DMS153 treated with DMSO at 0.1 percent for 48 hours (cell line): ENCODE results near the gene HECW1.
"Not testable (repeated sequence)": the region's sequence is repeated elsewhere in the genome, so short reads cannot be mapped to it uniquely, and the experiment has no call there.

Source experiments
- DNase-seq: peaks from one replicate; lab custom pipeline; 2025; ENCODE audit not compliant: unreplicated experiment; lab: John Stamatoyannopoulos, UW

The HECW1 gene

DNA sequence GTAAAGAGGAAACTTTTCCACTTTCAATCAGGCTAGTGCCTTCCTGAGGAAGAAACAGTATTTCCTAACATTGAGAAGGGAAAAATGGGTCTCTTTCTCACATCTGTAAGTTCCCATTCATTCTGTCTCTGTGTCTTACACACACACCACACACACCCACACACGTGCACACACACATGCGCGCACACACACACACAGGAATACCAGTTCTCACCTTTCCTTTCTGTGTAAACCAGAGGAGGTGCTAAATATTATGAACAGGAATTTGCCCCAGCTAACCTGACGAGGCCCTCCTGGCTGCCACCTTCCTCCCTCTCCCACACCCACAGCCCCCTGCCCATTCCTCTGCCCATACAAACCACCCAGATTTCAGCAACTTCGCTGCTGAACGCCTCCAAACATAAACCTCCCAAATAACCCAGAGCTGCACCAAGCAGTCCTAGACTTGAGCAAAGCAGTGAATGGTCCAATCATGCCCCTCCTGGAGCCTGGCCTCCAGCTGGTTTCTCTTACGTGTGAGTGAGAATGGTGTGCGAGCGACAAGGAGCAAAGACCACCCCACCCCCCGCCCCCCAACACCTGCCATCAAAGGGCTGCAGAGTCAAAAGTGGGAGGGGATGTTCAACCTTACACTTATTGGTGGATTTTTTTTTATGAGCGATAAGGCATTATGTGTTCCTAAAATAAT is 190.5 kb downstream of the HECW1 start:
- no peak for DNase-seq

DNA sequence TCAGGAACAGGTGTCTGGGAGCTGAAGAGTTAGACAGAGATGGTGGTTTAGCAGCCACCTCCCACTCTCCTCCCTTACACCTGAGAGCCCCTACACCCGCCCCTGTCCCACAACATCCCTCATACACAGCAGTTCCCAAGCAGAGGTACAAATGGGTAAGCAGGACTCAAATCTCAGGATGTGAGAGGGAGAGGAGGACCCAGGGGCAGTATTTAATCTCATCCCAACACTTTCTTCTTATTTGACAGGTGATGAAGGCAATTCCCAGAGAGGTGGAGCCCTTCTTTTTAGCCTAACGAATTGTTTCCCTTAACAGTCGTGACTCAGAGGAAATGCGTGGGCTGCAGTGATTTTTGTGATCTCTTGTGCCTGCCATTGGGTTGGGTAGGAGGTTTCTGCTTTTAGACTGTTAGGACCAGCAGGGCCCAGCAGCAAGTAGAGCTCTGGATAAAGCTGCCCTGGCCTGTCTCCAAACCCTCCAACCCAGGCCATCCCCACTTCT is 191.3 kb downstream of the HECW1 start:
- no peak for DNase-seq

DNA sequence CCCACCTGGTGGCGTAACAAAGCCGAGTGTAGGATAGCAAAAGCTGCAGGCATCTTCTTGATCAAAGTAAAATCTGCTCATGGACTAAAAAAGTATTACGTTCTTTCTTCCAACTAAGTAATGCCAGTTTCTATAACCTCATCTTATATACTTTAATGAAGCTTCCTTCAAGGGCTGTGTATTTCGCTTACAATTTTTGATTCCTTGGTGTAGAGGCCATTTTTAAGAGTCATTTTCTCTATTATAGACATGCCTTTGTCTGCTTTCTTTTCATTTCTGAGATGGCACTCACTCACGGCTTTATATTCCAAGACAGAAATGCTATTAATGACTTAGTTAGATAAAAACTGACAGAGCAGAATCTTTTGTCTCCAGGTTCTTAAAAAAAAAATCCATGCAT is 194.0 kb downstream of the HECW1 start:
- DNase-seq: no peak

DNA sequence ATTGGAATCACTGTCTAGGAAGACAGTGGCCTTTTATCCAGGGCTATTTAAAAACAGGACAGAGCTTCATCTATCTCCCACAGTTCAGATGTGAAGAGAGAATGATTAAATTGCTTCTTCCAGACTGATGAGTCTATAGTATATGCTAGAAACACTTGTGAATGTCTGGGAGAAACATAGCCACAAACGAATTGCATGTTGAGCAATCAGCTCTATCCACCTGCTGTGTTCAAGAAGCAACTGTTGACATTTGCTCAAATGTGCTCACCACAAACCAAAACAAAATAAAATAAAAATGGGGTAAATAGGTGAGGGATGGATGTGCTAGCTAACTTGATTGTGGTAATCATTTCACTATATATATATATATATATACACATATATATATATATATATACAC is 195.1 kb downstream of the HECW1 start:
- DNase-seq: no peak

DNA sequence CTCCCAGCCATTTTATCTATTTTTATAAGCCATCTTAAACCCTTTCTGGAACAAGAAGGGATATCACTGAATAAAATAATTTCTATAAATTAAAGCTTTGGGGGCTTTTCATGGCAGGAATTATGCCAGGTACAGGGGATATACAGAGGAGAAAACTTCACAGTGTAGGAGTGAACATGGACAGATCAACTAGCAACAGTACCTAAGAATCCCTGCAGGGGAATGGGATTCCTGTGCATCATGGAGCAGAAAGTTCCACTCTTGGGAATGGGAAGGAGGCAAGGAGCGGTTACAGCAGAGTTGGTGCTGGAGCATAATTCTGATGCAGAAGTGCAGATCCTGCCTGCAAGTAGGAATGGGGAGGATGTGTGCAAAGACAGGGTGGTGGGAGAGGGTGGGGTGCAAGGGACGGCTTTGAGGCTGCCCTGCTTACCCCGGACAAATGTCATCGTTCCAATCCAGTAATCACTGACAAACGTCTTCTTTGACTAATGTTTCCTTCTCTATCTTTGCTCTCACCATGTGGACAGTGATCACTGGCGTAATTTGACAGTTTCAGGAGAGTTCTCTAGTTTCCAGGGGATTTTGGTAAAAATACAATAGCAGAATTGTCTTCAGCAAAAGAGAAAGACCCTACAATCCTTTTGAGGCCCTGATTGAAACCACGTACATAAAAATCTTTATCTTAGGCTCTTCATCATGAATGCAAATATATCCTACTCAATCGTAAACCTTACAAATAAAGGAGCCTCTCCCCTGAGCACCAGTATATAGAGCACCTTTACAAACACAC is 196.7 kb downstream of the HECW1 start:
- no peak for DNase-seq

DNA sequence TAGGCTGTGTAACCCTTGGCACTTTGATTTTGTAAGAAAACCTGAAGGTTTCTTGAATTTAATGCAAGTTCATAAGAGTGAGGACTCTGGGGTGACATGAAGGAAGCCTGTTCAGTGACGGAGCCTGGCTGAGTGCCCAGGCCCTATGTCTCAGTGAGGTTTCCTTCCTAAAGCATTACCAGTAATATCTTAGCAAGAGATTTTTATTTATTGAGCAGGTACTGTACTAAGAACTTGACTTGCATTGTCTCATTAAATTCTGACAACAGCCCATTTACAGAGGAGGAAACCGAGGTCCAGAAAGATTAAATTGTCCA is 197.2 kb downstream of the HECW1 start:
- no peak for DNase-seq

DNA sequence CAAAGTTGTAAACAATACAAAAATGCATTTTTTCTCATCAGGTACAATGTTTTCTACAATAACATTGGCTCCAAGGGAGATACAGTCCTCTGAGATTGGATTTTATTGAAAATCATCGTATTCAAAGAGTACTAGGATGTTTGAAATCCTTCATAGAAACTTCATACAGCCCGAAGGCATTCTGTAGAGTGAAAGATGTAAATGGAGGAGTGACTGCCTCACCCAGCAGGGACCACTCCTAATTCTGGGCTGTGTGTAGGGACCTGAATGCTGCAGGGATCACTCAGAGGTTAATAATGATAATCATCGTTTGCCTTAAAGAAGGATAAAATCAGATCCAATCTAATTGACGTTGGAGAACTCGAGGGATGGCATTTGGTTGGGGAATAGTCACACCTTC is 198.6 kb downstream of the HECW1 start:
- DNase-seq: no peak

DNA sequence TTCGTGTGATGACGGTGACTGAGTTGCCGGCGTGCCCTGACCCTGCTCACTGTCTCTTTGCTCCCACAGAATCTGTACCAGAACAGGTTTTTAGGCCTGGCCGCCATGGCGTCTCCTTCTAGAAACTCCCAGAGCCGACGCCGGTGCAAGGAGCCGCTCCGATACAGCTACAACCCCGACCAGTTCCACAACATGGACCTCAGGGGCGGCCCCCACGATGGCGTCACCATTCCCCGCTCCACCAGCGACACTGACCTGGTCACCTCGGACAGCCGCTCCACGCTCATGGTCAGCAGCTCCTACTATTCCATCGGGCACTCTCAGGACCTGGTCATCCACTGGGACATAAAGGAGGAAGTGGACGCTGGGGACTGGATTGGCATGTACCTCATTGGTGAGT is 199.2 kb downstream of the HECW1 start:
- DNase-seq: no peak

DNA sequence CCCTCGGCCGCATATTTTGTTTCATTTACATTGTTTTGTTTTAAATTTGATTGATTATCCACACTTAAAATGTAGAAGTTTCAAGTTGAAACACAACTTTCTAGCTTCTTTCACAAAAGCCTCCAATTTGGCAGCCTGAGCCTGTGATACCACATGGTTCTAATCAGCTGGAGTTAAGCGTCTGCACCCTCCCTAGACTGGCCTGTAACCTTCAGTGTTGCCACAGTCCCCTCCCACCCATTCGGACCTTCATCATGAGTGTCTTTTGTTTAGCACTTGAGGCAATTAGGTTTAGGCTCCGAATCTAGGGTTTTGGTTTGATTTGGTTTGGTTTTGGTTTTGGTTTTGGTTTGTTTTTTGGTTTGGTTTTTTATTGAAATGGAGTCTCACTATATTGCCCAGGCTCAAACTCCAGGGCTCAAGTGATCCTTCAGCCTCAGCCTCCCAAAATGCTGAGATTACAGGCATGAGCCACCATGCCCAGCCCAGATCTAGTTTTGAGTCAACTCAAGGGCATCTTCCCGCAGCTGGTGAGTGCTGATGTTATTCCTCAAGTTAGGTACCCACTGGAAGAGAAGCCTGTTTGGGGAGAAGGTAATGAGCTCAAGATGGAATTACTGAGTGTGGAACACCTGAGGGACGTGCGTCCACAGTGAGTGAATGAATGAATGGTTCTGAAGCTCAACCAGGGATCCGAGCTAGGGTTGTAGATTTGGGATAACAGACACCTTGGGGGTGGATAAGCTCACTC is 201.4 kb downstream of the HECW1 start:
- no peak for DNase-seq

DNA sequence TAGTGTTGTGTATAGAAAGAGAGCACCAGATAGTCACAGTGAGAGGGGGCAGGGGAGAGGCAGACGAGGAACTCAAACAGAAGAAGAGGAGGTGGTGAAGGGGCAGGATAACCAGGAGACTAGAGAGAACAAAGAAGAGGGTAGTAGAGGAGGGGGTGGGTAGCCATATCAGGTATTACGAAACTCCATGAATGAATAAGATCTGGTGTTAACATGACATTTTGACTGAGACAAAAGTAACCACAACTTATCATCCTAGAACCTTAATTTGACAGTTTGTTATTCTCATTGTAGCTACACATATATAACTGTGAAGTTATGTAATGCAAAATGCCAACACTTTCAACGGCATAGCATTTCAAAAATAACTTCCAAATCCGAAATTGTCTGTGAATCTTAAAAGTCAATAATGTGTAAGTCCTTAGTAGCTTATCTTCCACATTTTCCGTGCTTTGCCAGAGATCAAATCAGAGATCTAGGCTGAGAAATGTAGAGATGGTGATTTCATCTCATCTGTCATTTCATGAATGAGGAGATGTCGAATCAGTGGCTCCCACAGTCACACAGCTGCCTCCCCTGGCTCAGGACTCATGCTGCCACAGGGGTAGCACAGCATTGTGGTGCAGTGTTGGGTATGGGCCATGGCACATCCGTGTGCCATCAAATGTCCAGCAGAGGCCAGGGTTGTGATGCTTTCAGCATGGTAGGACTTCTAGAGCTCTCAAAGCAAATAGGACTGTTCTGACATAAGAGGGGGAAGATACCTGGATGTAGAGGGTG is 202.1 kb downstream of the HECW1 start:
- no peak for DNase-seq

DNA sequence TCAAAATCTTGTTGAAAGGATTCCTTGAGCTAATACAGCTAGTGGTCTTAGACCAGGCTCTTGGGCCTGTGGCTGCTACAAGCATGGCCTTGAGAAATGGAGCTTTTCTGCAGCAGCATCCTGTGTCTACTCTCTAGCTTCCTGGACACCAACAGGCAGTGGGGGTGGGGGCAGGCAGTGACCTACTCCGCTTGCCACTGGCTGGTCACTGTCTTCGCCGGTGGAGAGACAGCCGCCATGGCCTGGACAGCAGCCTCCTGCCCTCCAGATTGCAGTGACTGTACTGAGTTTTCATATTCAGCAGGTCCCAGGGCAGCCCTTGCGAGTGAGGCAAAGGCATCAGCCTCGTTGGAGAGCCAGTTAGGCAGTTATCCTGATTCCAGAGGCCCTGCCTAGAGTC is 204.6 kb downstream of the HECW1 start:
- no peak for DNase-seq

DNA sequence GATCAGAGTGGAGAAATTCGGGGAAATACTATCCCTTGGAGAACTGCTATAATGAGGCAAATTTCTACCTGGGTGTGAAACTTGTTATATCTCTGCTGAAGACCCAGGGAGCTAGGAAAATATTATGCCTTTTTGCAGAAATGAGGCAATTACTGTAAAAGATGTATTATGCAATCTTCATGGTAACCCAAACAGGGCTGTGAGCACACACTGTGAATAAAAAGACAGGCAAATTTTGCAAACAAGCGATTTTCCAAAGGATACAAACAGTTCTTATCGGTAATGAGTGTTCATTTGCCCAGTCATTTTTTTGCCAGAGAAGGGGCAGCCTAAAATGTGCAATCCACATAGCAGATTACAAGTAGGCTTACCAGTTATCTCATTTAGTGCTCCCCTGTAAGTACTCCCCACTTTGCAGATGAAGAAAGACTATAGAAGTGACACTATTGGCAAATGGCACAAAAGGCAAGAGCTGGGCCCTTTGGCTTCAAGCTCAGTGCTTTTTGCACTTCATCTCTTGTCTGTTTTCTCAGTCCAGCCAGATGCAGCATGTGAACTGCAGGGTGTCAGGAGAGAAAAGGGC is 205.8 kb downstream of the HECW1 start:
- no peak for DNase-seq

DNA sequence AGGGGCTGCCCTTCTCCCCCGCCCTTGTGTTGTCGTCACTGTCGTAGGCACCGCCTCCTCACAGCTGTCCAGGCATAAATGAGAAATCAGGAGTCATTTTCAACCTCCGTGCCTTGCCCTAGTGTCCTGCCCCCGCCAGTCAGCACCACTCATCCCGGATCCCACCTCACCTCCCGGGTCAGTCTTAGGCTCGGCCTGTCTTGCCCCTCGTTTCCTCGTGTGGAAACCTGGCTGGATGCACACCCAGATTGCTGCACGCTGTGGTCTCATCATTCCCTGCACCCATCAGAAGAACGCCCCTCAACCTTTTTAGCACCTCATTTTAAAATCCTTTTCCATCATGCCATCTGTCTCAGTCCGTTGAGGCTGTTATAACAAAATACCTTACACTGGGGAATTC is 213.1 kb downstream of the HECW1 start:
- no peak for DNase-seq

DNA sequence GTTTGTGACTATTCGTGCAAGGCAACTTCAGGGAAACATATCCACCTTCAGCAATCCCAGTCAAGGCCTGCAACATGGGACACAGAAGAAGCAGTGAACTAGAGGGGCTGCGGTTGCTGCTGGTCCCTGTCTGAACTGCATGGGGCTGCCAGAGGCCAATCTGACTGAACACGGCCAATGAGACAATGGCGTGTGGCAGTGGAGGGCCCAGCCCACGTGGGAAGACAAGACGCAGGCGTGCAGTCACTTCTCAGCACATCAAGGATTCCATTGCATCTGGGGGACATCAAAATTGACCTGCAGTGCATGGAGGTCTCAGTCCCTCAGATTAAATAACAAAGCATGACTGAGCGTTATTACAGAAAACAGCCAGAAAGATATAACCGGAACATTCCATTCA is 215.9 kb downstream of the HECW1 start:
- no peak for DNase-seq

DNA sequence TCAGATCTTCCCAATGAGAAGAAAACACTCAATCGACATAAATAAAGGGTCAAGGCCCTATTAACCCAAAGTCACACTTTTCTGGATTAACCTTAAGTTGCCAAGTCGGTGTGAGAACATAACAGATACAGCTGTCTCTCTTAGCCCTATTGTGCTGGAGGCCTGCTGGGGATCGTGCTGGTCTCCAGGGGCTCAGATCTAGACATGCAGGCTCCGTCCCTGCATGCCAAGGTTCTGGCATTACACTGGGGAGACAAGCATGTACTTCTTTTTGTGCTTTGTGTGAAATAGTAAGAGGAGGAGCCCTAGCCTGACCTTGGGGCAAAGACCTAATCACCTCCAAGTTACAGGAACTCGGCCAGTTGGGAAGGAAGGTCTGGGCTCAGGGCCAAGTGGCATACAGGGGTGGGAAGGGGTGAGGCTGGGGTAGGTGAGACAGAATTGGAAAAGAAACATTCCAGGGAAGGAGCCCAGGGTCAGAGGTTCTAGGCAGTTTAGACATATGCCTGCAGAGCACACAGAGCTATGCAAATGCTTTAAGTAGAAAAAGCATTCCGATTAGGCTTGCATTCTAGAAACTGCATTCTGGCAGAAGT is 216.4 kb downstream of the HECW1 start:
- no peak for DNase-seq

DNA sequence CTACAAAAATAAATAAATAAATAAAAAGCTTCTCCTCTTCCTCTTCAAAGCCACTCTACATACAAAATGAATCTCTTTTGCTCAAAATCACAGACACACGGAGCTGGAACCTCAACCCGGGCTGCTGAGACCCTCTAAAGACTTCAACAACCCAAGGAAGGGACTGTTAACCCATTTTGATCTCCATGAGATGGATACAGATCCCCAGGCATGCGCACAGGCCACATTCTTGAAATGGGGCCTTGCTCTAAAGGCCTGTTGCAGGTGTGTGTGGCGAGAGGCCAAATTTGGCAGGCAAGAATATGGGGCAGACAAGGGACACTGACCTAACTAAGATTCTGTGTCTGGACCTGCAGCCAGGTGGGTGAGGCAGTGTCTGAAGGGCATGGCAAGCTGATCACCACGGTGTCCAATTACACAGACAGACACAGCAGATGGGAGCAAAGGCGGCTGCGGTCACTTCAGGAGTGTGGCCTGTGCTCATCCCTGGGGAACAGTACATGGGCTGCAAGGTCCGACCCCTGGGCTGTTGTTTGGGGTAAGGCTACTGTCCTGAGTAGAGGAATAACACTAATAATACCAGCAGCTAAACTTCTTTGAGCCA is 219.8 kb downstream of the HECW1 start:
- no peak for DNase-seq

DNA sequence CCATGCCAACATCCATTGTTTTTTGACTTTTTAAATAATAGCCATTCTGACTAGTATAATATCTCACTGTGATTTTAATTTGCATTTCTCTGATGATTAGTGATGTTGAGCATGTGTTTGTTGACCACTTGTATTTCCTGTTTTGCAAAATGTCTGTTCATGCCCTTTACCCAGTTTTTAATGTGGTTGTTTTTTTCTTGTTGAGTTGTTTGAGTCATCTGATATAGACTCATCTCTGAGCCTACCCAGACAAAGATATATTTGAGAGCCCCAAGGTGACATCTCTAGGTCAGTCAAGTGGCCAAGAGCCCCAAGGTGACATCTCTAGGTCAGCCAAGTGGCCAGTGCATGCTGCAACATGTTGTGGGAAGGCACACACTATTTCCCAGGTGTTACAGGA is 224.7 kb downstream of the HECW1 start:
- no peak for DNase-seq

DNA sequence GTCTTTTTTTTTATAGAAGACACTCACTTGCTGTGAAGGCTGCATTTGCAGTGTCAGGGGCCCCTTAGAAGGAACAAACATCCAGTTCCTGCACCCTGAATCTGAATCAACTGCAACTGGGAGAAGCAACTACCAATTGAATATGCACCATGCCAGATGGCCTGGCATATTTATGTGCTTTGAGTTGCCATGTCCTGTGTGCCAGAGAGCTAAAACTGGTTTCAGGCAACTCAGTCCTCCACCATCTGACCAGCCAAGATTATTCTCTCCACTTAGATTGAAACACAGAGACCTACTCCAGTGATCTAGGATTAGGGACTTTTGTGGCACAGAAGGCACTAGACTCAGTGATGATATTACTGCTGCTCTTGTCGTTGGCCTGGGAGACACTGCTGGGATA is 225.4 kb downstream of the HECW1 start:
- no peak for DNase-seq

DNA sequence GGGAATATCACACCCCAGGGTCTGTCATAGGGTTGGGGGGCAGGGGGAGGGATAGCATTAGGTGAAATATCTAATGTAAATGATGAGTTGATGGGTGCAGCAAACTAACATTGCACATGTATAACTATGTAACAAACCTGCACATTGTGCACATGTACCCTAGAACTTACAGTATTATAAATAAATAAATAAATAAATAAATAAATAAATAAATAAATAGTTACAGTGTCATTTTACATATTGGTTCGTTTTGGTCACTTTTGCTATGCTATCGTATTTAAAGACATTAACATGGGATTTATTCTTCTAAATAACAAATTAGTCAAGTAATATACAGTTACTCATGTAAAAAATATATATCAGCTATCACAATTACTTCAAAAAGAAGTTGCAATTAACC is 228.7 kb downstream of the HECW1 start:
- no peak for DNase-seq

DNA sequence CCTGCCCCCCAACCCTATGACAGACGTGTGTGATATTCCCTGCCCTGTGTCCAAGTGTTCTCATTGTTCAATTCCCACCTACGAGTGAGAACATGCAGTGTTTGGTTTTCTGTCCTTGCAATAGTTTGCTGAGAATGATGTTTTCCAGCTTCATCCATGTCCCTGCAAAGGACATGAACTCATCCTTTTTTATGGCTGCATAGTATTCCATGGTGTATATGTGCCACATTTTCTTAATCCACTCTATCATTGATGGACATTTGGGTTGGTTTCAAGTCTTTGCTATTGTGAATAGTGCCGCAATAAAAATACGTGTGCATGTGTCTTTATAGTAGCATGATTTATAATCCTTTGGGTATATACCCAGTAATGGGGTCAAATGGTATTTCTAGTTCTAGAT is 231.0 kb downstream of the HECW1 start:
- DNase-seq: not testable (repeated sequence)
